Stimulated activated CD8-positive, alpha-beta memory T cell treated with anti-CD3 and anti-CD28 coated beads, Interleukin-15, amount 100 ng/mL, for 24 hours (primary cell): ENCODE data around the gene SCNN1A.

Source experiments
- DNase-seq: peaks from one replicate; pipeline ENCODE4 v3.0.0-alpha.2; 2020; ENCODE audit warnings: low read depth

SCNN1A gene

GRCh38 chr12:6384499-6385436 lies 9.4 kb upstream of the SCNN1A start:
- no peak for DNase-seq

DNA sequence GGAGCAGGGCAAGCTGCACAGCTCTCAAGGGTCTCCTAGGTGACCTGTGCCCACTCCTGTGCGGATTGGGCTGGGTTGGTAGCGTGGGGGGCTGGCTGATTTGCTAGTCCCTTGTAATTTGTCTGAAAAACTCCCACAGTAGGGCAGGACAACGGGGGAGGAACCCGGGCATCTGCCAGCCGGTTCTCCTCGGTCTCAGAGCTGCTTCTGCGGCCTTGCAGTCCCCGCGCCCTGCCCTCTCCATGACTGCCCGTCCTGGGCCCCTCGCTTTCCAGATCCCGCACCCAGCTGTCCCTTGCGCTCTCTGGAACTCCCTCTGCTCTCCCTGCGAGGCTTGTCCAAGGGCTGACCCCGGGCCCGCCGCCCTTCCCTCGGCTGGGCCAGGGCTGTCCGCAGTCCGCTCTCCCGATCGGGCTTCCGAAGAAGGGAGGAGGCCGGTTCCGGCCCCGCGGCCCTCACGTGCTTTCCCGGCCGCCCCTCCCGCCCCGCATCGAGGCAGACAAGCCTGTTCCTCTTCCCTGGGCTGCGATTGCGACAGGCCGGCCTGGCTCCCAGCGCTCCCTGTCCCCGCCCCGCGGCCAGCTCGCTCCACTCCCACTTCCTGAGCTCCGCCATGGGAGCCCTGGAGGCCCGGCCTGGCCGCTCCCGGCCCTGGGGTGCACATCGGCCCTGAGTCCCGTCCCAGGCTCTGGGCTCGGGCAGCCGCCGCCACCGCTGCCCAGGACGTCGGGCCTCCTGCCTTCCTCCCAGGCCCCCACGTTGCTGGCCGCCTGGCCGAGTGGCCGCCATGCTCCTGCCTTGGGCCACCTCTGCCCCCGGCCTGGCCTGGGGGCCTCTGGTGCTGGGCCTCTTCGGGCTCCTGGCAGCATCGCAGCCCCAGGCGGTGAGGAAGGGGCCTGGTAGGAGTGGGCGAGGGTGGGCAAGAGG lies 8.5 kb upstream of the SCNN1A start, which contains the start of gene LTBR:
TSS of gene LTBR (plus strand) at position 591 of the 927 bp plus-strand sequence. CDS start at position 788, 197 bp downstream.
- no peak for DNase-seq

DNA sequence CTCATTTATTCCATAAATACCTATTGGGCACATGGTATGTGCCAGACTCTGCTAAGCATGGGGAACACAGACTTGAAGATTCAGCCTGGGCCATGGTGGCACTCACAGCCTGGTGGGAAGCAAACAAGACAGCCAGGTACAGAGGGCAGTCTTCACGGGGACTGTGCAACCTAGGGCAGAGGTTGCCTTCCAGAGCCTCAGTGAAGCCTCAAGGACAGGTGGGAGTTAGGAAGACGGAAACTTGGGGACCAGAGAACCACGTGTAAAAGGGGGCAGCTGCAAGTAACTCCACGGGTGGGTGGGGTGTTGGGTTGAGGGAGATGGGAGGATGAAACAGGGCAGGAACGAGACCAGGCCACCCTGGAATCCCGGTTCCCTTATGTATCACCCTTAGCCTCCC lies 7.6 kb upstream of the SCNN1A start:
- DNase-seq, result no peak

DNA sequence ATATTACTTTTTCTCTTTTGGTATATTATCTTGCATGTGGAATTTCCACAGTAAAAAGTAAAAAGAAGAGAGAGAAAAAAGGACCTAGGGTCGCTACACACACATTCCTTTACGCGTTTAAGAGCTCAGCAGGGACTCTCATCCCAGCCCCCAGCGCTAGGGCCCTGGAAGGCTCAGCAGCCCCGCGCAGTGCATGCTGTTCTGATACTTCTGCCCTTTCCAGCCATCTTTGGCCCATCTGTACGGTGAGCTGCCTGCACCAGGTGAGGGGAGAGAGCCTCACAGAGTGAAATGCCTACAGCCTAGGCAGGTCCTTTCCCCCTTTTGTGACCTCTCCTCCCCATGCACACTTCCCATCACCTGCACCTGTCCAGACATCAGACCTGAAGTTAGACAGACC lies 7.0 kb upstream of the SCNN1A start:
- DNase-seq, result no peak

- DNase-seq, result no peak
These were observed 5.1 kb upstream of the SCNN1A start for GRCh38 chr12:6380141-6381121.

DNA sequence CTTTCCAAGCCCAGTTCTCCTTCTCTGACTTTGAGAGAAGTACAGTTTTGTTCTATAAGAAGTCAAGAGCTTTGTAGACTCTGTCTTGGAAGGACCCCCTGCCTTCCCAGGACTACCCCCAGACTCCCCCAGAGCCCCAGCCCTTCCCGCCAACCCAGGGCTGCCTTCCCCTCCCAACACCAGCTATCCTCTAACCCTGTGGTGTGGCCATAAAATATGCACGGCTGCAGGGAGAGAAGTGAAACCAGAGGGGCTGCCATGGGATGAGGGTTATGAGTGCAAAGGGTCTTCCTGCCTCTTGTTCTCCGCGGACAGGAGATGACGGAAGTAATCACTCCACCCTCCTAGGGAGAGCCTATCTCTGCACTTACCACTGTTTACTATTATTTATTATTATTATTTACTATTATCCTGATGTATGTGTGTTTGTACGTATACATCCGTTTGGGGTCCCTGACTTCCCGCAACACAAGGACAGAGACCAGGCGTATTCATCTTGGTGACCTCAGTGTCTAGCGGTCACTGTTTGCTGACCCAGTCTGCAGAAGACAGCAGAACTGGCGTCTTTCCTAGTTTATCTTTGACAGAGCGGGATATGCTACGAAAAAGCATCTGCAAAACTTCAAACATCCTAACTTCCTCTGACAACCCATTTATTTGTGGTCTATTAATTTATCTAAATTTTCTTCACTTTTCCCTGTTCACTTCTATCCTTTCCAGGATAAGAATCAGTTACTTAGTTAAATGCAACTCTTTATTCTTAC lies 3.5 kb upstream of the SCNN1A start:
- no peak for DNase-seq

DNA sequence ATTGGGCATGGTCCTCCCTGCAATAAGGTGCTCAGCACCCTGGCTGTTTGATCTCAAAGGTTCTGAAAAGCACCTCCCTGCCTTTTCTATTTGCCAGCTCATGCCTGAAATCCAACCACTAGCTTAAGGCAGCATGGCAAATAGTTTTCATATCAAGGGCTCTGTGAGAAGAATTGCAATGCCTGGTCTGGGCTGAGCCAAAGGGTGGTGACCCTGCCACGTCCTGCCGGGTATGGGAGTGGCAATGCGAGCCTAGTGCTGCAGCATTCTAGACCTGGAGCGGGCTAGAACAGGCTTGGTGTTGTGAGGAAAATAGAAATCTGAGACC lies 2.3 kb upstream of the SCNN1A start:
- DNase-seq, result no peak

DNA sequence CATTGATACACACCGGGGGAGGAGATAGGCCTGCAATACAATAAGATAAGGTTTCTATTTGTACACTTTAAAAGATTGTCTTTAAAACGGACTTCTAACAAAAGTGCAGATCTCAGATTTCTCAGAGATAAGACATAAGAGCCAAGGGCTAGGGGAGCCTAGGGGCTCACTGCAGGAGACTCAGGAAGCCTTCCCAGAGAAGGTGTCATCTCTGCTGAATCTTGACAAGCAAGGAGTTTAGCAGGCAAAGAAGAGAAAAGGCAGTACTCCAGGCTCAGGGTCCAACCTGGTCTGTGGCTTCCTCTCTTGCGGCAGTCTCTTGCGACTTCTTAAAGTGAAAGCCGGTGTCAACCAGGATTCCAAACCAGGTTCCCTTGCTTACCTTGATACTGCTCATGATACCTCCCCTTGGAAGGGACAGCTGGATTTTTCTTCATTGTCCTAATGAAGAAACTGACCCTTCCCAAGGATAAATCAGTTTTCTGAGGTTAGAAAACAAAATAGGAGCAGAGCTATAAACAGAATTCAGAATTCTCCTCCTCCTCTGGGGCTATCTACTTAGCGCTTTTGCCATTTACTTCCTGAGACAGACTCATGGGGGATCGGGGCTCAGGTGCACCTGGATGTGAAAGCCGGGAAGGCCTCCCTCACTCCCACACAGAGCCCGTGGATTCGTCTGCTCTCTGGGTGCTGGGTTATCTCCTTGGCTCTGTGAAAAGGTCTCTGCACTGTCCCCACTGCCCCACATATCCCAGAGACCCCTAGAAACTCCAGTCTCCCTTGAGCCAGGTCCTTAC lies 1.7 kb upstream of the SCNN1A start:
- DNase-seq, result no peak

DNA sequence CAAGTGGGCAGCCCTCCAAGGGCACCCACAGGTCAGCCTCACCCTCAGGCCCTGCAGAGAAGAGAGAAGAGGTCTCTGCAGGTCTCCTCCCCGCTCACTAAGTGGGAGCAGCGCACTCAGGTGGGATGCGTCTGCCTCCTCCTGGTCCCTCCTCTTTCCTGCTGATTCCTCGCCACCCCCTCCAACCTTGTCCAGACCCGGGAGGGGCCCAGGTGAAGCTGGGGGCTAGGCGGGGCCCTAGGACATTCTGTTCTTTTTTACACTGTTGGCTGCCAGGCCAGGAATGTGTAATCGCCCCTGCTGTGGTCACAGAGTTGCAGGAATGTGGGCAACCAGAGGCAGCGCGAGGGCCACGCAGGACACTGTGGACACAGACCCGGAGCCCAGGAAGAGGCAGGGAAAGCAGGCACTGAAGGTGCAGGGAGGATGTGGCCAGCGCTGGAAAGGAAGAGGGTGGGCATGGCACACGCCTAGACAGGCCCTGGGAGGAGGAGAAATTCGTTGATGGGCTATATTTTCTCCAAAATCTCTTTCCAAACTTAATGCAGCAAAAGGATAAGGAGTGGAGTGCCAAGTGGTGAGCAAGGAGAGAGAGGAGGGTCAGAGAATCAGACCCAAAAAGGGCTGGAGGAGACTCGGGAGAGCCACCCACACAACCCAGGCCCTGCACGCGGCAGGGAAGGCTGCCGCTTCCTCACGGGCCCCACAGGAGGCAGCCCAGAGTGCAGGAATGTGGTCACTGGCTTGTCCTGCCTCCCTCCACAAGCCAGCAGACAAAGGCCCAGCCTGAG lies 911 bp upstream of the SCNN1A start:
- DNase-seq, result no peak

GRCh38 chr12:6374786-6375160 lies 590 bp downstream of the SCNN1A start:
- DNase-seq, result no peak

DNA sequence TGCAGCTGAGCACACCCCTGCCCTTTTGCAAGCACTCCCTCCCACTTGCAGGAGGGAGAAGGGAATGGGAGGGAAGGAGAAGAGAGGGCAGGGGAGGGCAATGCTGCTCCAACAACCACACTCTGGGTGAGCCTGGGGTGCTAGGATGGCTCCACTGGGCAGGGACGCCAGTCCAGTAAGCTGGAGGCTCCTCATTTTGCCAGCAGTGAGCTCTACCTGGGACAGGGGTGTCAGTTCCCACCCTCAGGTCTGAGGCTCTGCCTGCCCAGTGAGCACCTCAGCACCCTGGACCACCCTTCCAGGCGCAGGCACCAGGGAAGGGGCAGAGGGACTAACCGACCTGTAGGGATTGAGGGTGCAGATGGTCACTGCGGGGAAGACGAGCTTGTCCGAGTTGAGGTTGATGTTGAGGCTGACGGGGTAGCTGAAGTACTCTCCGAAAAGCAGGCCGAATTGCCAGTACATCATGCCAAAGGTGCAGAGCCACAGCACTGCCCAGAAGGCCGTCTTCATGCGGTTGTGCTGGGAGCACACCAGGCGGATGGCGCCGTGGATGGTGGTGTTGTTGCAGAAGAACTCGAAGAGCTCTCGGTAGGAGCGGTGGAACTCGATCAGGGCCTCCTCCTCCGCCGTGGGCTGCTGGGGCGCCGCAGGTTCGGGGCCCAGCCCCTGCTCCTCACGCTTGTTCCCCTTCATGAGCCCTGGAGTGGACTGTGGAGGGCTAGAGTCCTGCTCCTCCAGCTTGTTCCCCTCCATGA lies 1.2 kb downstream of the SCNN1A start:
- DNase-seq, result no peak

DNA sequence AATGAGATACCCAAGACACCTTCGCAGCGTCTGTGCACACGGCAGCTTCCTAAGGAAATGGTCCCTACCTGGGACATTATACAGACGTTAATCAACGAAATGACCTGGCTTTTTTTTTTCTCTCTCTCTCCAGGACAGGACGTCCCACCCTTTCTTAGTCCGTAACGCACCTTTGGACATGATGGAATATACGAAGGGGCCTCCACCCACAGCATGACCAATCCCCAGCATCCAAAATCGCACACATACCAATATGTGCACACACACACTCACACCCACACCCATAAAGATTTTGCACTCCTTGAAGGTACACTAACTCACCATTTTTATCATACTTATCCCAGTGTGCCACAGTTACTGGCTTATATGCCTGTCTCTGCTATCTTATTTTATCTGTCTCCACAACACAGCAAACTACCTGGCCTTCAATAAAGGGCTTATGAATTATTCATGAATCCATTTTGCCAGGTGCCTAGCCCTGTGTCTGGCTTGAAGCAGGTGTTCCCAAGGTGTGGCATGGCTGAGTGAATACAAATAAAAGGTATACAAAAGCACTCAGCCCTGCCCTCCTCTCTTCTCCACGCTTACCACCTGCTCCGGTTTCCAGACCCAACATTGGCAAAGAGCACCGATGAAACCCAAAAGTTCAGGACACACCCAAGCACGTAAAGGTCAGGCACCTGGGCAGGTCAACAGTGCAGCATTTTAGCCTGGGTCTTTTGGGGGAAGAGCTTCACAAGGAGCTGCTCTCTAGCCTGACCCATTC lies 2.2 kb downstream of the SCNN1A start:
- DNase-seq, result no peak

GRCh38 chr12:6372403-6373003 lies 2.9 kb downstream of the SCNN1A start:
- no peak for DNase-seq

- DNase-seq, result no peak
These were observed 4.2 kb downstream of the SCNN1A start for GRCh38 chr12:6370994-6371754.

GRCh38 chr12:6370576-6370935 lies 4.8 kb downstream of the SCNN1A start:
- DNase-seq, result no peak

- DNase-seq, result no peak
These were observed 5.3 kb downstream of the SCNN1A start for GRCh38 chr12:6369916-6370575.
